ENCODE measurements around the gene TM4SF18. TPM values are rescaled to one million over a fixed set of nuclear protein-coding genes. Genes with fewer than 3 reads are reported as not detected.
"Not testable (repeated sequence)": the region's sequence is repeated elsewhere in the genome, so short reads cannot be mapped to it uniquely, and the experiment has no call there.

The TM4SF18 gene
- total RNA-seq, 1 experiment from 2014 or later, result 4.5 TPM

DNA sequence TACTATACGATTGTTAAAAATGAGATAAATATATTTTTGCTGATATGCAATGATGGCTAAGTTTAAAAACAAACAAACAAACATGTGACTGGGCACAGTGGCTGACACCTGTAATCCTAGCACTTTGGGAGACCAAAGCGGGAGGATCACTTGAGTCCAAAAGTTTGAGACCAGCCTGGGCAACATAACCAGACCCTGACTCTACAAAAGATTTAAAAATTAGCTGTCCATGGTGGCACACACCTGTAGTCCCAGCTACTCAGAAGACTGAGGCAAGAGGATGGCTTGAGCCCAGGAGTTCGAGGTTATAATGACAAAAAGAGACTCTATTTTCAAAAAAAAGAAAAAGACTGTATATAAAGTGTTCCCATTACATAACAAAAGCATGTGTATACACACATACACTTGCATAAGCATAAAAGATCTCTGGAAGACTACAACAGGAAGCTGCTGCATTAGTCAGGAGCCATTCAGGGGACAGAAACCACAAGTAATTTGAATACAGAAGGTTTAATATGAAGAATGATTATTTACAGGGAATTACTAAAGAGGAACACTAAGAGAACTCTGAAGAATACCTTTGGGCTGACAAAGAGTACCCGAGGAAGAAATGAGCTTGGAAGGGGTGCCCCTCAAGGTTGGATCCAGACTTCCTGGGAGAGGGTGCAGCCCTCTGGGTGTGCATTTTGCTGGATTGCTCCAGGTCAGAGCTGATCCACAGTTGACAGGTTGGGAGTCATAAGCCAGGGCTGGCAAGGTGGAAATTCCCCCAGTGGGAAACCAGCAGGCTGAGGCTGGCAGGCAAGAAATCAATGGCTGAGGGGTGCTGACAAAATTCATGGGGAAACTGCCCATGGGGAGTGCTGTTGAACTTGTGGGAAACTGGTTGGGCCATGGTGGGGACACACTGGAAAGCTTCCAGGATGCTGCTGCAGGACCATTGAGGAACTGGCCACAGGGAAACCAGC lies 9.3 kb upstream of the TM4SF18 start:
- H3K36me3 ChIP-seq, result no peaks in the 10 kb centered on the region
- H3K4me3 ChIP-seq, result no peak overlapping the region
- no peaks in the 10 kb centered on the region for H3K27me3 ChIP-seq
- DNase-seq, result peak; percentile 39
- H3K9me3 ChIP-seq, result no peaks in the 10 kb centered on the region

DNA sequence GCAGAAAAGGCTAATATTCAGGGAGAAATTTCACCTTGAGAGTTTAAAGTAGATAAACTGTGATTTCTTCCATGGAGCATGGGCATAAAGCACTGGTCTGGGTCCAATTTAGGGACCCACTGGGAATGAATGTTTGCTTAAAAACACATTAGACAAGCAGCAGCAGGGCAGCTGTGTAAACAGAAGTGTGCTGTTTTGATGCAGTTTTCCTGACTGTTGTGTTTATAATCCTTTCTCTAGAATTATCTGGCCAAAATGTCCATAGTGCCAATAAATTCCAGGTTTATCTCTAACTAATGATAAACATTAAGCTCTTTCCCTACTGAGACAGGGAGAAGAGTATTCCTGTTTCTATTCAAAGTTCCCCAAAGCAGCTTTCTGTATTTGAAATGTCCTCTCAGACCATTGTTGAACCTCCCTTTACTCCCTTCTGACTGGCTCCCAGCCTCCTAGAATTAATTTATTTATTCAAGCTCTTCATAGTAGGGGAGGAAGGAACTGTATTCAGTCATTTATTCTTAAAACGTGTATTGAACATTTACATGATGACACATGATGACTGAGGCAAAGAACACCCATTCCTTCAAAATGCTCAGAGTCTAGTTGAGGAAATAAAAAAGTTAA lies 7.0 kb upstream of the TM4SF18 start:
- H3K4me3 ChIP-seq, result no peak overlapping the region

DNA sequence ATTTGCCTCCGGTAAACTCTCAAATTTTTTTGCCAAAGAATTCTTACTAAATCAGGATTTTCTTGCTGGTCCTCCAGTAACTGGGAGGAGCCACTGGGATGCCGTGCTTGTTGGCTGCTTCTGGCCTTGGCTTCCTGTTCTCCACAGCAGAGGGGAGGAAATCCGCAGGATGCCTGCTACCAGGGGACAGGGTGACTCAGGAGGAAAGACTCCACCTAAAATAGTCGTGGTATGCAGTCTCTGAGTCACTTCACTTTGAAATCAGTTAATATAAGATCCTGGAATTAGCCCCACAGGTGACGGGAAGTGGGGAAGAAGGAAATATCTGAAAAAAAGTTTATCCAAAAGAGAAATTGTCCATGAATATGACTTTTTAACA lies 6.5 kb upstream of the TM4SF18 start:
- Histone ChIP-seq H3K9me3 (no peaks in the 10 kb centered on the region), H3K4me3 (no peak overlapping the region), H3K36me3 (no peaks in the 10 kb centered on the region), H3K27me3 (no peaks in the 10 kb centered on the region)
- peak; percentile 98 for DNase-seq

More for the DNA sequence above, 7.0 kb upstream of the TM4SF18 start:
- Histone ChIP-seq H3K27me3 (no peaks in the 10 kb centered on the region), H3K9me3 (no peaks in the 10 kb centered on the region), H3K36me3 (no peaks in the 10 kb centered on the region)
- DNase-seq, result peak; percentile 35

DNA sequence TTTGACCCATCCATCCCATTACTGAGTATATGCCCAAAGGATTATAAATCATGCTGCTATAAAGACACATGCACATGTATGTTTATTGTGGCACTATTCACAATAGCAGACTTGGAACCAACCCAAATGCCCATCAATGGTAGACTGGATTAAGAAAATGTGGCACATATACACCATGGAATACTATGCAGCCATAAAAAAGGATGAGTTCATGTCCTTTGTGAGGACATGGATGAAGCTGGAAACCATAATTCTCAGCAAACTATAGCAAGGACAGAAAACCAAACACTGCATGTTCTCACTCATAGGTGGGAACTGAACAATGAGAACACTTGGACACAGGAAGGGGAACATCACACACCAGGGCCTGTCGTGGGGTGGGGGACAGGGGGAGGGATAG lies 4.0 kb upstream of the TM4SF18 start:
- H3K9me3 ChIP-seq, H3K27me3 ChIP-seq, H3K4me3 ChIP-seq, H3K36me3 ChIP-seq, DNase-seq: not testable (repeated sequence)

DNA sequence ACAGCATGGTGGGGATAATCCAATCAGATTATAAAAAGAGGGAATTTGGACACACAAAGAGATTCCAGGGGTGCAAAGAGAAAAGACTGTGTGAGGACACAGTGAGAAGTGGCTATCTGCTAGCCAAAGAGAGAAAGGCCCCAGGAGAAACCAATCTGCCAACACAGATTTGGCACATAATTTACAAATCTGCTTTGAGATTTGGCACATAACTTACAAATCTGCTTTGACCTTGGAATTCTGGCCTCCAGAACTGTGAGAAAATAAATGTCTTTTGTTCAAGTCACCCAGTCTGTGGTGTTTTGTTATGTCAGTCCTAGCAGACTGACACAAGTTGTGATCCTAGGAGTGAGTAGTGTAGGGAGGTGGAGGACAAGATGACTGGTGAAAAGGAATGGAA lies 3.5 kb upstream of the TM4SF18 start:
- no peak for DNase-seq
- no peaks in the 10 kb centered on the region for H3K9me3 ChIP-seq
- no peaks in the 10 kb centered on the region for H3K36me3 ChIP-seq
- H3K4me3 ChIP-seq, result no peak overlapping the region
- no peaks in the 10 kb centered on the region for H3K27me3 ChIP-seq

DNA sequence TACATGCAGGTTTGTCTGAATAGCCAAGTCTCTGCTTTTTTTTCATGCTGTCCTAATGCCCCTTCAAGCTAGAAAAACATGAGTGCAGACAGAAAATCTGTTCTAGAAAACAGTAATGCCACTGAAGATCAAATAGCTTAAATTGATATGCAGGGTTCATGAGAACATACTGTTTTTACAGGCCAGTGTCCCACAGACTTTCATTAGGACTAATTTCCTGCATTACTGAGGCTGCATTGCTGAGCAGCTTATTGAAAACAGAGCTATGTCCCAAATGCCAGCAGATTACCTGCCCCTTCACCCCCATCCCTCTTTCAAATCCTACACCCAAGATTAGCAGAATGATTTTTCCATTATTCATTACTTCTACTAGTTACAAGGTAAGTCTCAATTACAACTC lies 665 bp downstream of the TM4SF18 start:
- Histone ChIP-seq H3K36me3 (no peaks in the 10 kb centered on the region), H3K27me3 (no peaks in the 10 kb centered on the region), H3K9me3 (no peaks in the 10 kb centered on the region), H3K4me3 (no peak overlapping the region)
- no peak for DNase-seq

DNA sequence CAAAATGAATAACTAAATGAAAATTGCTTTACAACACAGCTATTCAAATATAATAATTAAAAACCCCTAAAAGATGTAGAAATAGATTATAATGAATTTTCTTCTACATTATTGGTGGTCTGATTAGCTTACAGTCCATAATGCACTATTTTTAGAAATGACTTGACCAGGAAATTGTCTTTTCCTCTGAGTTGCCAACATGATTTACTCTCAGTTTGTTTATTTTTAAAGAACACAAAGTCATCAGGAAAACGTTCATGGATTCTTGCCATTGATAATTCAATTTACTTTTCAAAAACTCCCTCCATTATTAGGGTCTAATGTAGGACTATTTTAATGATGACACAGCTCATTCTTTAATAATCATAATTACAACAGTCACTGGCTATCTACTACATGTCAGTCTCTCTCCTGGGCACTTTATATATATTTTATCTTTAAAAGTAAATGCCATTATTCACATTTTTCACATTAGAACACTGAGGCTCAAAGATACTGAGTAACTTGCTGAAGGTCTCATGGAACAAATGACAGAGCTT lies 1.1 kb downstream of the TM4SF18 start:
- no peak overlapping the region for H3K4me3 ChIP-seq
- DNase-seq, result no peak

DNA sequence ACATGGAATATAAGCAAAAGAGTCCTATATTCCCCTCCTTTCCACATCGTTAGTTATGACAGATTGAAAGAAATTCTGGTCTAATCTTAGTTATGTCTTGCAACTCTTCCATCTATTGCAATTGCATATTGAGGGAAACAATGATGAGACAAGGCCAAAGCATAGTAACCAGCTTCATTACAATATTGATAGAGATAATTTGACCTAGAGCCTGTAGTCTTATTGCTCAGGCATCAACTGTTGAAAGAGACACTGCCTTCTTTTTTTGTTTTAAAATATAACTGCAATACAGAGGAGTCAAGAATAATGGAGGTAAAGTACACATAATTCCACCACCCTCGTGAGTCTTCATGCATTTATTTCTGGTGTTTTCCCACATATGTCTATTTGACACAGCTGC lies 2.0 kb downstream of the TM4SF18 start:
- DNase-seq, result no peak
- no peaks in the 10 kb centered on the region for H3K27me3 ChIP-seq
- H3K9me3 ChIP-seq, result no peaks in the 10 kb centered on the region
- H3K4me3 ChIP-seq, result no peak overlapping the region
- H3K36me3 ChIP-seq, result no peaks in the 10 kb centered on the region

More for the DNA sequence above, 1.1 kb downstream of the TM4SF18 start:
- no peaks in the 10 kb centered on the region for H3K9me3 ChIP-seq
- H3K27me3 ChIP-seq, result no peaks in the 10 kb centered on the region
- H3K36me3 ChIP-seq, result no peaks in the 10 kb centered on the region

DNA sequence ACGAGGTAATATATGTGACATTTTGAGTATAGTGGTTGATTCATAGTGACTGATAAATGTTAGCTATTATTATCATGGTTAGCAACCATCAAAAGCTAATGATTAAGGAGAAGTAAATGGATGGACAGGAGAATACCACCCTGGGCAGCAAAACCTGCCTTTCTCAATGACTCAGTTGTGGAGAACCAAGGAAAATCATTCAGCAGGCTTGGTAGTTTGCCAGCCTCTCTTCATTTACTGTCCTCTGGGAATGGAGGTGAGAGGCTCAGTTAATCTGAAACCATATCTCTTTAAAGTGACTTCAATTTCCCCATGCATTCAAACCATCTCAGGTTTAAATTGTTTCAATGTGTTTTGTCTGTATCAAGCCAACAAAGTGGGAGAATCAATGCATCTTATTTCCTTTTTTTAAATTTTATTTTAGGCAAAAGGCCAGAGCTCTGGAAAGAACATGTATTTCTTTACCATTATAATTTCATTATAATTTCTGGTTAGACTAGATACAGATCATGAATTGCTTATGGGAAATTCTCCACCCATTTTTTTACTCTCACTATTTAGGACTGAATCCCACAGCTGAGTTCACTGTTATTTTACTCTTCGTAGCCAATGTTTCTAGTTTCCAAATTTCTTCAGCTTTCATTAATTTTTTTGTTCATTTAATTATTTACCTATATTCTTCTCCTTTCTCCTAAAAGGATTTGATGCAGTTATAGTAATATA lies 2.7 kb downstream of the TM4SF18 start:
- peak; percentile 24 for DNase-seq
- H3K9me3 ChIP-seq, result no peaks in the 10 kb centered on the region
- H3K36me3 ChIP-seq, result no peaks in the 10 kb centered on the region
- H3K27me3 ChIP-seq, result no peaks in the 10 kb centered on the region
- no peak overlapping the region for H3K4me3 ChIP-seq

DNA sequence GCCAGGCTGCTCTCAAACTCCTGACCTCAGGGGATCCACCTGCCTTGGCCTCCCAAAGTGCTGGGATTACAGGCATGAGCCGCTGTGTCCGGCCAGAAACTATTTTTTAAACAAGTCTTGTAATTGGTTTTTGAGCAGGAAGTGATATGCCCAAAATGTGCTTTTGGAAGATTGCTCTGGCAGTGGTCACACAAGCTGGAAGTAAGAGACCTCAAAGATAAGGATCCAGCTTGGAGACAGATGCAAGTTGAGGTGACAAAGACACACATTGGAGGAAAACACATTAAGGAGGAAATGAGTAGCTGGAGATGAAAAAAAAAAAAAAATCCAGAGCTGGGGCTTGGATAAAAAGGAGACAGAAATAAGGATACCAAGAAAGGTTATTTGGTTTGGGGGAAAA lies 6.3 kb downstream of the TM4SF18 start:
- H3K4me3 ChIP-seq, result no peak overlapping the region
- no peaks in the 10 kb centered on the region for H3K36me3 ChIP-seq
- DNase-seq, result no peak
- no peaks in the 10 kb centered on the region for H3K27me3 ChIP-seq
- H3K9me3 ChIP-seq, result no peaks in the 10 kb centered on the region

DNA sequence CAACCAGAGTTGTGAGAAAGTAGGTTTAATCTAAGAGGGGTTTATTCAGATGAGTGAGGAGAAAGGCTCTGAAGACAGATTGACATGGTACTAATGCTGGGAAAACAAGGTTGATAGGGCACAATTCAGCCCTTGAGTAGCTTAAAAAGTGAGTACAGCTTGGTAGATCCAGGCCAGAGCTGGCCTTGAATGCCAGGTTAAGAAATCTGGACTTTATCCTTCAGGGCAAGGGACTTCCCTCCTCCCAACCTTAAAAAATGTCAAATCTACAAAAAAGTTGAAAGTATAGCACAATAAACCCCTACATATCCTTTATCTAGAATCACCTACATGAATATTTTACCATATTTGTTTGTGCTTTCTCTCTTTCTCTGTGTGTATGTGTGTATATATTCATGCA lies 7.9 kb downstream of the TM4SF18 start:
- Histone ChIP-seq H3K9me3 (no peaks in the 10 kb centered on the region), H3K36me3 (no peaks in the 10 kb centered on the region), H3K4me3 (no peak overlapping the region), H3K27me3 (no peaks in the 10 kb centered on the region)
- no peak for DNase-seq

DNA sequence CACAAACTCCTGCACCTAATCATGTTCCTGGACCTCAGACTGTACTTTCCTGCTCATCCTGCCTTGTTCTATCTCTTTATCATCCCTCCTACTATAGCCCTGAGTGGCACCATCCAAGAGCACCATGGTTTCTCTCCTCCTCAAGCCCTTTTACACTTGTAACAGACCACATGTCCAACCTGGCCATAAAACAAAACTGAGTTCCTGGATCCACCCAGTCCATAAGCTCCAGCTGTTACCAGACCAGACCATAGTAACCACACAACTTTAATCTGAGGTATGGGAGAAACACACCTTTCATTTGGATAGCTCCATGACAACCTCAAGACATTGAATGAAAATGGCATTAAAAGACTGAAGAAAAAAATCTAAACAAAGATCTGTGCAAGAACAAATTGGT lies 9.1 kb downstream of the TM4SF18 start:
- no peak for DNase-seq
- H3K36me3 ChIP-seq, result no peaks in the 10 kb centered on the region
- H3K4me3 ChIP-seq, result no peak overlapping the region
- H3K9me3 ChIP-seq, result no peaks in the 10 kb centered on the region
- H3K27me3 ChIP-seq, result no peaks in the 10 kb centered on the region

DNA sequence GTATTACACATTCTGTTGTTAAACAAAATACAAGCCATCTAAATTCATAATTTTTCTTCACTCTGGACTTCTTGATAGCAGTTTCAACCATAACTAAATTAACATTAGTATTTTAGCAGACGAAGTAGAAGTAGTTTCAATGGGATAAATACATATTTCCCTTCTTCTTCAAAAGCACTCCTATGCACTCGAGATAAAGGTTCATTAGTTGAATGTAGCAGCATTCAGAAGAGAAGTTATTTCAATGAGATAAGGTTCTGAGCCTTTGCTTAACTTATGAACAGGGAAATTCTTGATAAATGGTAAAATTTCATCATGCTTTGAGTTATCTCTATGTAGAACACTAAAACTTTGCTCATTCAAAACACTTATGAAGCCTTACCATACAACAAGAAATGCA lies 11.8 kb downstream of the TM4SF18 start:
- H3K4me3 ChIP-seq, result no peak overlapping the region
- no peak for DNase-seq
- H3K9me3 ChIP-seq, result no peaks in the 10 kb centered on the region
- no peaks in the 10 kb centered on the region for H3K27me3 ChIP-seq
- no peaks in the 10 kb centered on the region for H3K36me3 ChIP-seq

DNA sequence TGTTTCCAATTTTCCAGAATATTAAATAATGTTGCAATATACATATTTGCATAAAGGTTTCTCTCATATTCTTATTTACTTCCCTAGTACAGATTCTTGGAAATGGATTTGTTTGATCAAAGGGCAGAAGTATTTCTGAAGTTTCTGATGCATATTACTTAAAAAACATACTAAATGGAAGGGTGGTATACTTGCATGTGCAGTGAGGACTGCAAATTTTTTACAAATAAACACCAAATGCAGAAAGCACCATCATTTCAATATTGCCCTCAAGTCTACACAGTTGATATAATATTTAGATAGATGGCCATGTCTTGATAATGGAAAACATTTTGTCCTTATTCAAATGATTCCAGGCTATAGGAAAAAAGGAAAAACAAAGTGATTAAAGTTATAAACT lies 12.3 kb downstream of the TM4SF18 start:
- Histone ChIP-seq H3K4me3 (no peak overlapping the region), H3K27me3 (no peaks in the 10 kb centered on the region), H3K36me3 (no peaks in the 10 kb centered on the region), H3K9me3 (no peaks in the 10 kb centered on the region)
- no peak for DNase-seq

DNA sequence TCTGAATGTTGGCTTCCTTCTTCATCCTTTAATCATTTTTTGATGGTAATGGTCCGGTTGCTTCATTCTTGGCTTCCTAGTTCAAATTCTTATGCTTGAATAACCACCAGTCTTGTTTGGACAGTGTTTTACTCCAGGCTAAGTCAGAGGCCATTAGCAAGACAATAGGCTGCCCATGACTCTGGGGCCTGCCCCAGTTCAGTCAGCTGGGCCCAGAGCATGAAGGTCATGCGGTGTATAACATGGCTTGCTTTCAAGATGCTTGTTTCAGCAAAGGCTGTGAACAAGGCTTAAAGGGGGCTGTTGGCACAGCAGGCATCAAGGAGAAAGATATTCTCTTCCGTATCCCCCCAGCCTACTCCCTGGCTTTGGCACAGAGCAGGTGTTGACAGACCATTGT lies 13.7 kb downstream of the TM4SF18 start:
- H3K9me3 ChIP-seq, result no peaks in the 10 kb centered on the region
- H3K36me3 ChIP-seq, result no peaks in the 10 kb centered on the region
- H3K27me3 ChIP-seq, result no peaks in the 10 kb centered on the region
- no peak for DNase-seq
- H3K4me3 ChIP-seq, result no peak overlapping the region

DNA sequence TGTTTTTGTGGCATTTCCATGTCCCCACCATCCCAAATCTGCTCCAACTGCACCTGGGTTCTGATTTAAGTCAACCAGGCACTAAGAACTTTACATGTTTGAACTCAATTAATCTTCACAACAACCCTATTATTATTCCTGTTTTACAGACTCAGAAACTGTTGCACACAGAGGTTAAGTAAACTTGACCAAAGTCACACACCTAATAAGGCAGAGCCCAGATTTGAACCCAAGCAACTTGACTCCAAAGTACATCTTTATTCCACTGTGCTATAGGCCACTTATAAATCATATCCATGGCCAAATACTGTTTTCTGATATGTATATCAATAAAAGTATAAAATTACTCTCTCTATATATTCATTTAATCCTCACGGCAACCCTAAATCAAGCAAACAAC lies 16.4 kb downstream of the TM4SF18 start:
- no peak overlapping the region for H3K4me3 ChIP-seq
- peaks cover 5% of the 10 kb centered on the region for H3K9me3 ChIP-seq
- no peaks in the 10 kb centered on the region for H3K36me3 ChIP-seq
- H3K27me3 ChIP-seq, result no peaks in the 10 kb centered on the region
- no peak for DNase-seq

DNA sequence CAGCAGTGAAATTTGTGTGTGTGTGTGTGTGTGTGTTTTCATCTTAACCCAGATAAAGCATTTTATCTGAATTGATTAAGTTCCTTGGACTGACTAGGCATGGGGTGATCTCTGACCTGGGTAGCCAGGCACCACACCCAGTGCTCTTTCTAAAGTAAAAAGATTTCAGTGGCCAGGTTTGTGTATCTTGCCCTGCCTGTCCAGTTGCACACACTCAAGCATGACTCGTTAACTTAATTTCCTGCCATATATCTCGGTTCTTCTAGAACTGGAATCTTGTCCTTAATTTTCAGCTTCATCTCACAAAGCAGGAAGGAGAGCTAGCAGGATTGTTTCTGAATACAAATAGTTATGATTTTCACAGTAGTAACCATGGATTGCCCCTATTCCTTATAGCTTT lies 17.0 kb downstream of the TM4SF18 start:
- peaks cover 6% of the 10 kb centered on the region for H3K9me3 ChIP-seq
- H3K4me3 ChIP-seq, result no peak overlapping the region
- DNase-seq, result no peak
- no peaks in the 10 kb centered on the region for H3K36me3 ChIP-seq
- no peaks in the 10 kb centered on the region for H3K27me3 ChIP-seq

Data from MG63 (cell line).